ENCODE measurements around the gene EVI5L.

EVI5L gene

DNA sequence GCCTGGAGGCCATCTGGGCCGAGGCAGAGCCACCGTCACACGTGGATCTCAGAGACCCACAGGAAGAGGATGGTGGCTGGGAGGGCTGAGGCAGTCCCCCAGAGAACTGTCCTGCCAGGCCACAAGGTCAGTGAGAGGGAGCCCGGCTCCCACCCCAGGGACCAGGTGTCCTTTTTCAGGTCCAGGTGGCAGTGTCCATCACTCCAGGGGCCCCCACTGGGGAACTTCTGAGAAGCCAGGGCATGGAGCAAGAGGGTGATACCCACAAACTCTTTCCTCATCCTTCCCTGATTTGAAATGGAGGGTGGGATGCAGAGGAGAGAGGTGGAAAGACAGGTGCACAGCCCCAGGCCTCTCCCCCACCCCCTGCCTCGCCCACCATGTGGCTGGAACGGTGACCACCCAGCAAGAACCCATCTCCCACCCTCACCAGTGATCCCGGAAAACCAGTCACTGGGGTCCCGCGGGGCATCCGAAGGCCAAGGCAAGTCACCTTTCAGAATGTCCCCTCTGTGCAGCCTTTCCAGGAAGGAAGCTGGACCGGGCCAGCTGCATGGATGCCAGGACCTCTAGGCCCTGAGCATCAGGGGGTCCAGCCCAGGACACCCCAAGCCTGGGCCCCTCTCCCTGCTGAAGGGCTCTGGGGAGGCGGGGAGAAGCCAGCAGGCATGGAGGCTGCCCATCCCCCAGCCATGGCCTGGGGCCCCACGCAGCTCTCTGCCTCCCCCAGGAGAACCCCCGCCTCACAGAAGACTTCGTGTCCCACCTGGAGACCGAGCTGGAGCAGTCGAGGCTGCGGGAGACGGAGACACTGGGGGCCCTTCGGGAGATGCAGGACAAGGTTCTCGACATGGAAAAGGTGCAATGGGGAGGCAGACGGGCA is 30.1 kb downstream of the EVI5L start:
- no peak for DNase-seq

DNA sequence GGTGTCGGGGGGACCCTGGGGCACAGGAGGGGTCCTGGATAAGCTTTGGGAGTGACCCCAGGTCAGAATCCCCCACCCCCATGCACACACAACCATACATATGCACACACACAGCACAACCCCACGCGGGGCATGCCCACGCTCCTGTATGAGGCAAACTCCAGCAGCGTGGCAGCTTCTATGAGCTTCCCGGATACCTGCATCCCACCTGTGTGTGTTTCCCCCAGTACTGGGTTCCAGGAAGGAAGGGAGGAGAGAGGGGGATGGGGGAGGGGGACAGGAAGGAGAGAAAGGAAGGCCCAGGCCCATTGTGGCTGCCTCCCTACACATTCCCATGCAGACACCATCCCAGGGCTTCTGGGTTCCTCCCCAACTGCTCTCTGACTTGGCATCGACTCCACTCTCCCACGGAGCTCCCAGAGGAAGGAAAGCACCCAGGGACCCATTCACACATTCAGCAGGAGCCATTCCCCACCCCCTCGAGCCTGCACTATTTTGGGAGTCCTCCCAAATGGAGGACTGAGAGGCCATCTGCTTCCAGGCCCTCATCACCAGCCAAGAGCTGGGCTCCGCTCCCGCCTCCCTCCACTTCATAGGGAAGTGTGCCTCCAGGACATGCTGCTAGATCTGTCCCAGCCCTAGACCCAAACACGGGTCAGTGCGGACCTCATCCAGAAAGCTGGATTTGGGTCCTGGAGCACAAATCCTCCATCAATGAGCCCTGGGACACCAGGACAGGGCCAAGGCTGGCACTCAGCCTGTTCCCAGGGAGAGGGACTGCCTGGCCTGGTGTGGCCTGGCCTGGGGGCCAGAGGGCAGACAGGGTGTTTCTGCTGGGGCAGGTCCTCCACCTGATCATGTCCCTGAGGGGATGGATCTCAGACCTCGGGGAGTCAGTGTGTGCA is 30.9 kb downstream of the EVI5L start:
- DNase-seq = peak in 50 of 58 donors; percentile 12 to 89 (median 59)

DNA sequence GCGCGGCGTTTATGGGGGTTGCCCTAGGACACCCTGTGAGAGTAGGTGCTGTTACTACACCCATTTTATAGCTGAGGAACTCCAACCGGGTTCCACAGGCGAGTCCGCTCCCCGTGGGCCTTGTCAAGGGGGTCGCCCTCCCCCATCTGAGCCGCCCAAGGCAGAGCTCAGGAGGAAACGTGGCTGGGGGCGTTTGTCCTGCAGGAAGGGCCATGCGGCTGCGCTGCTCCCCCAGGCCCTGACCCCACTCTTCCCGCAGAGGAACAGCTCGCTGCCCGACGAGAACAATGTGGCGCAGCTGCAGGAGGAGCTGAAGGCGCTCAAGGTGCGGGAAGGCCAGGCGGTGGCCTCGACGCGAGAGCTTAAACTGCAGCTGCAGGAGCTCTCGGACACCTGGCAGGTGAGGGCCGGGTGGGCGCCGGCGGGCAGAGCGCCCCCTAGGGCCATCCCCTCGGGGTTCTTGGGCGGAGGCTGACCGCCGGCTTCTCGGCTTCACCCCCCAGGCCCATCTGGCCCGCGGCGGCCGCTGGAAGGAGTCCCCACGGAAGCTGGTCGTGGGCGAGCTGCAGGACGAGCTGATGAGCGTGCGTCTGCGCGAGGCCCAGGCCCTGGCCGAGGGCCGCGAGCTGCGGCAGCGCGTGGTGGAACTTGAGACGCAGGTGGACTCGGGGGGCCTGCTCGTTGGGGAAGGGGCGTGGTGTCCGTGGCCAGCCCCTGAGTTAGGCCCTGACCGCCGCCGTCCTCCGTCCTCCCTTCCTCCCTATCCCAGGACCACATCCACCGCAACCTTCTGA is 31.8 kb downstream of the EVI5L start:
- DNase-seq = no peak

DNA sequence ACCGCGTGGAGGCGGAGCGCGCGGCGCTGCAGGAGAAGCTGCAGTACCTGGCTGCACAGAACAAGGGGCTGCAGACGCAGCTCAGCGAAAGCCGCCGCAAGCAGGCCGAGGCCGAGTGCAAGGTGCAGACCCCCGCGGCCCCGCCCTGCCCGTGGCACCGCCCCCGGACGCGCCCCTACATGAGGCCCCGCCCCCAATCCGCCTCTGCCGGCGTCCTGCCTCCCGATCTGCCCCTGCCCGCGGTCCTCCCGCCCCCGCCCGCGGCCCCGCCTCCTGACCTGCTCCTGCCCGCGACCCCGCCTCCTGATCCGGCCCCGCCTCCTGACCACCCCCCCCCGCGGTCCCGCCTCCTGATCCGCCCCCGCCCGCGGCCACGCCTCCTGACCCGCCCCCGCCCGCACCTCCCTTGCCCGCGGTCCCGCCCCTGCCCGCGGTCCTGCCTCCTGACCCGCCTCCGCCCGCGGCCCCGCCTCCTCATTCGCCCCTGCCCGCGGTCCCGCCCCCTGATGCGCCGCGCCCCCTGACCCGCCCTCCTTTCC is 32.5 kb downstream of the EVI5L start:
- peak in 25 of 58 donors; percentile 3 to 64 (median 35) for DNase-seq

DNA sequence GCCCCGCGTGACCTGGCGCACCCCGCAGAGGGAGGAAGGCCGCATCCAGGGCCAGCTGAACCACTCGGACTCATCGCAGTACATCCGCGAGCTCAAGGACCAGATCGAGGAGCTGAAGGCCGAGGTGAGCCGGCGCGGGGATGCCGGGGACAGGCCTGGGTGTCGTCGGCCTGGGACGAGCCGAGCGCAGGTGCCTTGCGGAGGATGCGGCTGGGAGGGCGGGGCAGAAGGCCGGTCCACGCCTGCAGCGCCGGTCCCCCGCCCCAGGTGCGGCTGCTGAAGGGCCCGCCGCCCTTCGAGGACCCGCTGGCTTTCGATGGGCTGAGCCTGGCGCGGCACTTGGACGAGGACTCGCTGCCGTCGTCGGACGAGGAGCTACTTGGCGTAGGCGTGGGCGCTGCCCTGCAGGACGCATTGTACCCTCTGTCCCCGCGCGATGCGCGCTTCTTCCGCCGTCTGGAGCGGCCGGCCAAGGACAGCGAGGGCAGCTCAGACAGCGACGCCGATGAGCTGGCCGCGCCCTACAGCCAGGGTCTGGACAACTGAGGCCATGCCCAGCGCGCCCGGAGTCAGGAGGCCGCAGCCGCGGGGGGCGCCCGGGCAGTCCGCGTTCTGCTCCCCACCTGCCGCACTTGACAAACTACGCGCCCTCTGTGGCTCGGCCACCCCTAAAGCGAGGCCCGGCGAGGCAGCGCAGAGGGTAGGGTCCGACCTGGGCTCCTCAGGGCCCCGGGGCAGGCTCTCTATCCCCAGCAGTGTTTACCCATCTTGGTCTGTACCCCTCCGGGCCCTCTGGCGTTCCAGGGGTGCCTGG is 33.3 kb downstream of the EVI5L start:
- no peak for DNase-seq

DNA sequence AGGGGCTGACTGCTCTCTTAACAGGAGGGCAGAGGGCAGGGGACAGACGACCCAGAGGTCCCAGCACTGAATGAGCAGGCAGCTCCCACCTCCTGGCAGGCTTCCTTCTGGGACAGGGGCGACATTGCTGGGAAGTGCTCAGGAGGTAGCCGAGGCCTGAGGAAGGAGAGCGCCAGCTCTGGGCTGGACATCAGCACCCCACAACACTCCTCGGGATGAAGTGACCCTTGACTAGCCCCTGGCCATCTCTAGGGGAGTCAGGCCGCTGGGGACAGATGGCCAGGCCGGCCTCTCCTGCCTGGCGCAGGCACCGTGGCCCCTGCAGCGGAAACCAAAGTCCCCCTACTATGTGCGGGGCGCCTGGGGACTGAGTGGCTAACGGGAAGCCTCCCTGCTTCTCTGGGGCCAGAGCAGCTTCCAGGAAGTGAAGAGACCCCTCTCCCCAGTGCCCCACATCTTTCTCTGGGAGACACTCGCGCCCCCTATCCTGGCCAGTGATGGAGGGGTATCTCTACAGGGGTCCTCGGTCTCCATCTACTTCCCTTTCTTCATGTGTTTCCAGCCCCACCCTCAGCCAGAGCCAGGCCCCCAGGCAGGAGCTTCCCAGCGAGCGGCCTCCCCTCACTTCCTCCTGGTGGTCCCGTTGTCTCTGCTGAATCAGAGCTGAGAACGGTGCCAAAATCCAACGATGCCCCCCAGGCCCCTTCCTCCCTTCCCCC is 34.1 kb downstream of the EVI5L start:
- no peak for DNase-seq

DNA sequence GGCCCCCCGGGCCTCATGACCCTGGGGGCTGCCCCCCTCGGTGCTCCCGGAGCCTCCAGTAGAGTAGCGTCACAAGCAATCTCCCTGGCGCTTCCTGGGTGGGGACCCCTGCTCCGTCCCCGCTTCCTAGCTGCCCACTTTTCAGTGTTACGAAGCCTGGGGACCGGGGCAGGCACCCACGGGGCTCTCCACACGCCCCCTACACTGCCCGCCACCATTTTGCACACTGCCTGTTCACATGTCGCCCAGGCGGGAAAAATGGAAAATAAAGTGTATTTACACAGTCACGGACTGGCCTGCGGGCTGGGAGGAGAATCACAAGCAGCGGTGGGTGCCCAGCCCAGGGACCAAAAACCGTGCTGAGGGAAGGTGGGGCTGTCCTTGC is 34.7 kb downstream of the EVI5L start:
- DNase-seq = no peak

DNA sequence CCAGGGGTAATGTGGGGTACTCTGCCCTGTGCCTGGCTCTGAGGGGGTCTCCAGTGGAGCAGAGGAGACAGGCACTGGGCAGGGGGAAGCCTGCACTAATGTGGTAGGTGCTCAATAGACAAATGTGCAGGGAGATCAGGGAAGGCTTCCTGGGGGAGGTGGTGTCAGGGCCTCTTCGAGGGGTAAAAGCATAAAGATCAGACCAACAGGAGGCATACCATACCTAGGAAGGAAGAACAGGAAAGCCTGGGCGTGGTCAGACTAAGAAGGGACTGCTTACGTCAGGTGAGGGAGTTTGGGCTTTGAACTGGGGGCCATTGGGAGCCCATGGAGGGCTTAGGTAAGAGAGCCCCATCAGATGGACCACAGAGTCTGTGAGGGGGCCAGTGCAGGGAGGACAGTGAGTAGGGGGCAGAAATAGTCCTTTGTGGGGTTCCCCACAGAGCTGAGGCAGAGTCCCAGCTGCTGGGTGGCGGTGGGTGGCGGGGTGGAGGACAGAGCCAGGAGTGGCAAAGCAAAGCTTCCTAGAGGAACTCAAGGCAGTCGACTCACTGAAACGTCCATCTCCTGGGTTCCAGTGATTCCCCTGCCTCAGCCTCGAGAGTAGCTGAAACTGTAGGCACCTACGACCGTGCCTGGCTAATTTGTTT is 35.4 kb downstream of the EVI5L start:
- no peak for DNase-seq

DNA sequence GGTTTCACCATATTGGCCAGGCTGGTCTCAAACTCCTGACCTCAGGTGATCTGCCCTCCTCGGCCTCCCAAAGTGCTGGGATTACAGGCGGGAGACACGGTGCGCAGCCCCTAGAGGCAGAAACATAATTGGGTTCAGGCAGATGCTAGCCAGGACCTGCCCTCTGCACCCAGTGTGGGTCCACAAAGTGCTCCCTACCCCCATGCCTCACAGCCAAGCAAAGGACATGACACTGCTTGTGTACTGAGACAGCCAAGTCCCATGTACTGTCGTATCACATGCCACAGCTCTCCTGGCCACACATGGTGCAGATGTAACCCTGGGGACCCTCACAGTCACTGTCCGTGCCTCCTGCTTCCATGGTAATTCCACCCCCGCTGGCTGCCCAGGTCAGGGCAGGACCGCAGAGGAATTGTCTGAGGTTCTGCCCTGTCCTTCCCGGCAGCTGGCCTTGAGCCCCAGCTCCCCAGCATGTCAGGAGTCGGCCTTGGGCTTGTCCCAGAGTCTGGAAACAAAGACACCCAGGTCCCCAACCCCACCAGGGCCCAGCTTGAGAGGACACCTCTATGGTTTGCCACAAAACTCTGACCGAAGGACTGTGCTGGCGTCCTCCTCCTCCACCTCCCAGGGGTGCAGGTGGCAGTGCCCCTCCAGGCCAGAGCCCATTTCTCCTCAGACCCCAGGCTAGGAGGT is 36.5 kb downstream of the EVI5L start:
- DNase-seq = no peak

DNA sequence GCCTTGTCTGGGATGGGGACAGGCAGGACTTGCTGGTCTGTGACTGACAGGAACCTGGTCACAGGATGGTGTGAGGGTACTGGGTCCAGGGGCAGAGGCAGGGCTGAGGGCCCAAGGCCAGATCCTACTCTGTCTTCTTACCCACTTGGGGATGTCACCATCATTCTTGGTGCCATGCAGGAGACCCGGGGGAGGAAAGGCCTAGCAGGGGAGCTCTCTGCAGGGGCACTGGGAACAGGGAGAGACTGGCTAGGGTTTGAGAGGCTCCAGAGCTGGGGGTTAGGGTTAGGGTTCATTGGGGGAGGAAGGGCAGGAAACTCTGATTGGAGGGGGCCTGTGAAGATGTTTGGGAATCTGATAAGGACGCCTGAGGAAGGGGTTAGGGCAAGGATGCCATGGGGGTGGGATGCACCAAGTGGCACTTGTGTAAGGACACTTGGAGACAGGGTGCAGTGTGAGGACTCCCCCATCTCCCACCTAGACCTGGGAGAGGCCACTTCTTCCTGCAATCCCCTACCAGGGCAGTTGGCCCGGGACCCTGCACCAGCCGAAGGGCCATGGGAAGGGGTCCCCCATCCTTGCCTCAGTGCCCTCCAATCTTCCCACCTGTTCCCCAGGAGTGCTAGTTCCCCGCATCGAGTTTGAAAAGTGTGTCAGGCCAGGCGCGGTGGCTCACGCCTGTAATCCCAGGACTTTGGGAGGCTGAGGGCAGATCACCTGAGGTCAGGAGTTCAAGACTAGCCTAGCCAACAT is 37.2 kb downstream of the EVI5L start:
- no peak for DNase-seq

DNA sequence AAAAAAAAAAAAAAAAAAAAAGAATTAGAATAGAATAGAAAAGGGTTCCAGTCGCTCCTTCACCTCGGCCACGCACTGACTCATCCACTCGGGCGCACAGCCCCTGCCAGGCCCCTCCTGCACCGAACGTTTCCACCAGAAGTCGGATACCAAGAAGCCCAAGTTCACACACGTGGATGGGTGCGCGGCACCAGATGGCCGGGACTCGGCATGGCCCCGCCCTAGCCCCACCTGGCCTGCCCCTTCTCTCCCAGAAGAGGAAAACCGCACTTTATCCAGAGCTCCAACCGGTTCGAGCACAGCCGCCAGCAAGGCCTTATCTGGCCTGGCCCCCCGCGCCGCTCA is 38.3 kb downstream of the EVI5L start:
- DNase-seq = no peak

DNA sequence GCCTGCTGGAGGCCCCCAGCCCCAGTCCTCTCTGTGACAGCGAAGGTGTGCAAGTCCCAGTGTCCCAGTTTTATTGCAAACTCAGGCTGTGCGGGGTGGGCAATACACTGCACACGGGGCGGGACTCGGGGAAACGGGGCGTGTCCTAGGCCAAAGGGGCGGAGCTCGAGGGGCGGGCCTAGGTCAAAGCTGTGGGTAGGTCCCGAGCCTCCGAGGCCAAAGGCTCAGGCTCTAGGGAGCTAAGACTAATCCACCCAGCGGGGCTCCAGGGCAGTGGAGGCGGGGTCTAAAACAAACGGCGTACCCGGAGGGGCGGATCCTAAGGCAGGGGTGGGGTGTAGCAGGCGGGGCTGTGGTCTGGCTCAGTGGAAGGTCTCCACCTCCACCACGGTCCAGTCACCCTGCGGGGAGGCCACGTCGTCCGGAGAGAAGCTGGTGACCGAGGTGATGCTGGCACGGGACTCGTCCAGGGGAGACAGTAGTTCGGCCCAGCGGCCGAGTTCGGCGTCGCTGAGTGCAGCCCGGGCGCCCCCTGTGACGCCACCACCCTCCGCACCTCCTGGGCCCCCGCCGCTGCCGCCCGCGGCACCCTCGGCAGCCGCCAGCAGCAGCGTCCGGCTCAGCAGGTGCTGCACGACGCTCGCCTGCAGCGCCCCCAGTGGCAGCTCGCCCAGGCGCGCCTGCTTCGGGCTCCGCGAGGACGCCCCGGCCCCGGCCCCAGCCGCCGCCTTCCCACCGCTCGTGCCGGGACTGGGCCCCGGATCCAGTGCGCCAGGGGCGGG is 38.8 kb downstream of the EVI5L start:
- DNase-seq = peak in 40 of 58 donors; percentile 12 to 68 (median 53)

DNA sequence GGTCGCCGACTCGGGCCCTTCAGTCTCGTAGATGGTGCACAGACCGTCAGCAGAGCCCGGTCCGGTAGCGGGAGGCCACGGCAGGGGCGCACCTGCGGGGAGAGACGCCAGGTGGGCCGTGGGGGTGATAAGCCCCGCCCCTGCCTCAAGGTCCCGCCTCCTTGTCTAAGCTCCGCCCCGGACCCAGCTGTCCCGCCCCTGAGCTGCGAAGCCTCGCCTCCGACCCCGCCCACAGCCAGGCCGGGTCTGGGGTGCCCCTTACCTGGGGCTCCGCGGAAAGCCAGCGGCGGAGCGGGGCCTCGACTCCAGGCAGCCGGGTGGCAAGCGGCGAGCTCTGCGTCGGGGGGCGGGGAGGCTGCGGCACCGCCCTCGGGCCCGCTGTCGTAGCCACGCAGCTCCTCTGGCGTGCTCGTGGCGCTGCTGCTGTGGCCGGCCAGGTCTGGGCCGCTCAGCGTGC is 39.5 kb downstream of the EVI5L start:
- DNase-seq = peak in 34 of 58 donors; percentile 19 to 66 (median 54)

DNA sequence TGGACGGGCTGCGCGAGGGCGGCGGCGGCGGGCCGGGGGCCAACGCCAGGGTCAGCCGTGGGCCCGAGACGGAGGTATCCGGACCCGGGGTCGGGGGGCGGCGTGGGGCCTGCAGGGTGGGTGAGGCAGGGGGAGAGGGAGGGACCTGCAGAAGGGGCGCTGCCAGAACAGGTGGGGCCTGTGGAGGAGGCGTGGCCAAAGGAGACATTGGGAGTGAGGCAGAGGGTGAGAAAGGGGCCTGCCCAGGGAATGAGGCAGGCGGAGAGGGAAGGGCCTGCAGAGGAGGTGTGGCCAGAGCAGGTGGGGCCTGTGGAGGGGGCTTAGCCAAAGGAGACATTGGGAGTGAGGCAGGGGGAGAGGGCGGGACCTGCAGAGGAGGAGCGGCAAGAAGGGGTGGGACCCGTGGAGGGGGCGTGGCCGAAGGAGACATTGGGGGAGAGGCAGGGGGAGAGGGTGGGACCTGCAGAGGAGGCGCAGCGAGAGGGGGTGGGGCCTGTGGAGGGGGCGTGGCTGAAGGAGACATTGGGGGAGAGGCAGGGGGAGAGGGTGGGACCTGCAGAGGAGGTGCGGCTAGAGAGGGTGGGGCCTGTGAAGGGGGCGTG is 40.0 kb downstream of the EVI5L start:
- DNase-seq = peak in 25 of 58 donors; percentile 6 to 78 (median 51)

DNA sequence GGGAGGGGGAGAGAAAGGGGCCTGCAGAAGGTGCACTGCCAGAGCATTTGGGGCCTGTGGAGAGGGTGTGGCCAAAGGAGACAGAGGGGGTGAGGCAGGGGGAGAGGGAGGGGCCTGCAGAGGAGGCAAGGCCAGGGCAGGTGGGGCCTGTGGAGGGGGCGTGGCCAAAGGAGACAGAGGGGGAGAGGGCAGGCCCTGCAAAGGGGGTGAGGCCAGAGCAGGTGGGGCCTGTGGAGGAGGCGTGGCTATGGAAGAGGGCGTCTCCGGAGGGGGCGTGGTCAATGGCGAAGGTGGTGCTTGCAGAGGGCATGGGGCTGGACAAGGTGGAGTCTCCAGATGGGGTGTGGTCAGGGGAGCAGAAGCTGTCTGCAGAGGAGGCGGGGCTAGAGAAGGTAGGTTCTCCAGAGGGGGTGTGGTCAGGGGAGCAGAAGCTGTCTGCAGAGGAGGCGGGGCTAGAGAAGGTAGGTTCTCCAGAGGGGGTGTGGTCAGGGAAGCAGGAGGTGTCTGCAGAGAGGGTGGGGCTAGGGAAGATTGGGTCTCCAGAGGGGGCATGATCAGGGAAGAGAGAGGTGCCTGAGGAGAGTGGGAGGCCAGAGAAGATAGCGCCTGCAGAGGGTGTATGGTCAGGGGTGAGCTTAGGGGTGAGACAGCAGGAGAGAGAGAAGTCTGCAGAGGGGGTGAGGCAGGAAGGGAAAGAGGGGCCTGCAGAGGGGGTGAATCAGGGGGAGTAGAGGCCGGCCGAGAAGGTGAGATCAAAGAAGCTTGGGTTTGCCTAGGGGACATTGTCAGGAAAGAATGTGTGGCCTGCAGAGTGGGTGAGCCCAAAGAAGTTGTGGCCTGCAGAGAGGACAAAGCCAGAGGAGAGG is 40.8 kb downstream of the EVI5L start:
- DNase-seq = peak in 42 of 58 donors; percentile 8 to 84 (median 44)
